Left renal cortex interstitium (tissue), 4 donors: Measurements from ENCODE around the gene LGALS13. TPM values are rescaled to one million over a fixed set of nuclear protein-coding genes. Genes with fewer than 3 reads are reported as not detected.
A peak's percentile ranks its signal among the peaks of the same experiment; 100 is the strongest.
"Not testable (repeated sequence)": the region's sequence is repeated elsewhere in the genome, so short reads cannot be mapped to it uniquely, and the experiment has no call there.

ENCODE experiments used
- DNase-seq, 4 donors: peaks; one replicate each; pipeline ENCODE4 v3.0.0-alpha.2; 2013; ENCODE audit warnings: low read depth in 4 of 4, low spot score in 2 of 4, missing footprints in 1 of 4
- polyA plus RNA-seq, 4 donors: library from polyadenylated mRNA; unstranded; fragments of 120-200 nt; gene quantifications; one replicate each; pipeline ENCODE4 v1.2.1, GENCODE V29; 2013; ENCODE audit not compliant: insufficient read length in 4 of 4

LGALS13 gene
- polyA plus RNA-seq, 4 donors = not detected

GRCh38 chr19:39613597-39613996 is 11.3 kb downstream of the LGALS13 start:
- DNase-seq = no peak

GRCh38 chr19:39617745-39618144 is 15.4 kb downstream of the LGALS13 start:
- DNase-seq = no peak

- DNase-seq = no peak
Measured at GRCh38 chr19:39623946-39624345, 21.6 kb downstream of the LGALS13 start.

GRCh38 chr19:39627631-39628030 is 25.3 kb downstream of the LGALS13 start:
- DNase-seq = not testable (repeated sequence)

- no peak for DNase-seq
Measured at GRCh38 chr19:39631178-39631577, 28.9 kb downstream of the LGALS13 start.

GRCh38 chr19:39631626-39632025 is 29.3 kb downstream of the LGALS13 start:
- DNase-seq = no peak

GRCh38 chr19:39637891-39638290 is 35.6 kb downstream of the LGALS13 start:
- no peak for DNase-seq

- no peak for DNase-seq
Measured at GRCh38 chr19:39641773-39642172, 39.4 kb downstream of the LGALS13 start.

- no peak for DNase-seq
Measured at GRCh38 chr19:39643591-39643990, 41.3 kb downstream of the LGALS13 start.

GRCh38 chr19:39645800-39646411 is 43.6 kb downstream of the LGALS13 start:
- peak in 3 of 4 donors; percentile 13 to 37 (median 18) for DNase-seq

- DNase-seq = no peak
Measured at GRCh38 chr19:39647918-39648317, 45.6 kb downstream of the LGALS13 start.

GRCh38 chr19:39655613-39656012 is 53.3 kb downstream of the LGALS13 start, which contains the start of gene LGALS16:
LGALS16 (plus strand) TSS chr19:39655913; CDS start chr19:39655962, 49 bp downstream.
- DNase-seq = no peak

Other genes starting within 250 kb of the LGALS13 start
- 10 to 100 TPM; 65.6 to 74.3 (median 68.5) TPM for gene PAF1, start 211.4 kb upstream of the LGALS13 start, polyA plus RNA-seq
- 10 to 100 TPM; 38.4 to 44.9 (median 40.8) TPM for gene MED29, start 211.1 kb upstream of the LGALS13 start, polyA plus RNA-seq
- 10 to 100 TPM; 18.0 to 77.6 (median 30.0) TPM for gene ZFP36, start 195.7 kb upstream of the LGALS13 start, polyA plus RNA-seq
- gene PLEKHG2, start 189.9 kb upstream of the LGALS13 start, polyA plus RNA-seq = 100 to 1,000 TPM in 2 of 4 donors, 10 to 100 TPM in 2; 56.7 to 139 (median 101) TPM
- gene RPS16, start 166.6 kb upstream of the LGALS13 start, polyA plus RNA-seq = 1,000 to 10,000 TPM; 1,223 to 1,602 (median 1,296) TPM
- gene SUPT5H, start 156.9 kb upstream of the LGALS13 start, polyA plus RNA-seq = 100 to 1,000 TPM; 107 to 161 (median 145) TPM
- gene TIMM50, start 121.7 kb upstream of the LGALS13 start, polyA plus RNA-seq = 10 to 100 TPM; 71.6 to 96.3 (median 87.8) TPM
- under 1 TPM; 0.51 to 0.87 (median 0.67) TPM for gene DLL3, start 103.6 kb upstream of the LGALS13 start, polyA plus RNA-seq
- 10 to 100 TPM in 1 of 4 donors, 1 to 10 TPM in 3; 5.0 to 10.1 (median 7.4) TPM for gene SELENOV, start 87.4 kb upstream of the LGALS13 start, polyA plus RNA-seq
- 1 to 10 TPM; 3.8 to 6.0 (median 5.1) TPM for gene EID2B, start 69.7 kb upstream of the LGALS13 start, polyA plus RNA-seq
- 10 to 100 TPM; 17.7 to 23.1 (median 20.9) TPM for gene EID2, start 62.4 kb upstream of the LGALS13 start, polyA plus RNA-seq
- not detected for gene LGALS16, start 53.4 kb downstream of the LGALS13 start, polyA plus RNA-seq
- not detected for gene LGALS14, start 102.0 kb downstream of the LGALS13 start, polyA plus RNA-seq
- gene CLC, start 135.5 kb downstream of the LGALS13 start, polyA plus RNA-seq = 1 to 10 TPM in 2 of 4 donors, under 1 TPM in 2; 0.65 to 5.1 (median 1.6) TPM
- not detected for gene LEUTX, start 176.3 kb downstream of the LGALS13 start, polyA plus RNA-seq
- gene DYRK1B, start 231.6 kb downstream of the LGALS13 start, polyA plus RNA-seq = 10 to 100 TPM; 29.3 to 44.9 (median 34.2) TPM
- 100 to 1,000 TPM; 328 to 352 (median 339) TPM for gene FBL, start 243.9 kb downstream of the LGALS13 start, polyA plus RNA-seq